Activated CD4-positive, CD25-positive, alpha-beta regulatory T cell treated with anti-CD3 and anti-CD28 coated beads, Interleukin-2, amount 50 U/mL, for 16 hours (primary cell): Measurements from ENCODE around the gene SLC38A5.
"Not testable (repeated sequence)": the region's sequence is repeated elsewhere in the genome, so short reads cannot be mapped to it uniquely, and the experiment has no call there.

Experiments
- DNase-seq: peaks from one replicate; pipeline ENCODE4 v3.0.0-alpha.2; 2020; ENCODE audit warnings: low read depth, low spot score

Gene SLC38A5

DNA sequence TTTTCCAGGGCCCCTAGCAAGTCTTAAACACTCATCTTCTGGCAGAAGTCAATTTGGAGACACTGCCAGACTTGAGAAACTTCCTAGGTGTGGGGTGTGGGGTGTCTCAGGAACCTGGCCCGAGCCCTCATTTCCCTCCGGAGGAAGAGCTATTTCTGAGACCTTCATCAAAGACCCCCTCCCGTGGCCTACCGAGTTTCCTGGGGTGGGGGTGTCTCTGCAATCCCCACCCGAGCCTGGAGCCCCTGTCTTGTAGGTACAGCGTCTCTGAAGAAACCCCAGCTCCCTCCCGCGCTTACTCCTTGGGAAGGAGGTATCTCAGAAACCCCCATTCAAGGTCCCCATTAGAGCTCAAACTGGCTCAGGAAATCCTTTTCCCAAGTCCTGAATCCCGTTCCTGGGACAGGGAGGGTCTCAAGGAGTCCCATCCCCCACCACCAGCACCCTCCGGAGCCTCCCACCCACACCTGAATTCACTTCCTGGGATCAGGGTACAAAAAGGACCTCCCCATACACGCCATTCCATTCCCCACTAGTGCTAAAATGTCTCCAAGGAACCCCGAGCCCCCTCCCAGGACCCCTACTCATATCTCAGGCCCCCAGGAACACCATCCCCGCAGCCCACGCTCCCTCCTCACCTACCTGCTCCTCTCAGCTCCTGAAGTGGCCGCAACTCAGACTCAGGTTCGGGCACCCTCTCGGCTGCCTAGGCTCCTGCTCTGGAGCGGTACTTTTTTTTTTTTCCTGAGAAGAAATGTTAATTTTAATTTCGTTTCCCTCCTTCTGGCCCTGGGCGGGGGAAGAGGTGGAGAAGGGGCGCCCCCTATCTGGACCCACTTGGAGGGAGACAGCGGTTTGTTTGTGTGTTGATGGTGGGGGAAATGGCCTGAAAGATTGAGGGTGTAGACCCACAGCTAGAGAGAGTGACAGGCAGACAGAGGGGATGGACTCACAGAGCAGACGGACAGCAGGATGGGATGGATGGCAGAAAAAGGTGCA, 1.1 kb downstream of the SLC38A5 start:
- no peak for DNase-seq

GRCh38 chrX:48468247-48468671, 1.8 kb downstream of the SLC38A5 start:
- DNase-seq: peak; percentile 10

- DNase-seq: no peak
Observed at GRCh38 chrX:48467281-48467761, 2.7 kb downstream of the SLC38A5 start.

GRCh38 chrX:48466696-48467095, 3.4 kb downstream of the SLC38A5 start:
- no peak for DNase-seq

DNA sequence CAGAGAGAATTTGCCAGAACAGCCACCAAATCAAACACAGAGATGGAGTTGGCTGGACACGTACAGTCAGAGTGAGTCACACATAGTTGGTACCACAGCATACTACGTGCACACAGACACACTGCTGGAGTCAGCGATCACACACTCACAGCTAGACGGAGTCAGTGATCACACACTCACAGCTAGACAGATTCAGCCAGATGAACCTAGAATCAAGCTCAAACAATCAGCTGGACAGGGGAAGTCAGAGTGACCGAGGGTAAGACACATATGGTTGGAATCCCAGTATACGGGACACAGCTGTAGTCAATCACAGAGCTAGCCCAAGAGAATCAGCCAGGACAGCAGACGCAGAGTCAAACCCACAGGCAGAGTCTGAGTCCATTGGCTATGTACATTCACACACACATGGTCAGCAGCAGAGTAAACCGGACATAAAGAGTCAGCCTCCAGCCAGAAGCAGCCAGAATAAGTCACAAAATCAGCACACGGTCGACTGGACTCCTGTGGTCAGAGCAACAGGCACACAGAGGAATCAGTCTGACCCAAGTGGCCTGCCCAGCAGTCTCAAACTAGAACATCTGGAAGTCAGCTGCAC, 4.6 kb downstream of the SLC38A5 start:
- DNase-seq: no peak

- DNase-seq: no peak
Observed at GRCh38 chrX:48461830-48462229, 8.2 kb downstream of the SLC38A5 start.

- no peak for DNase-seq
Observed at GRCh38 chrX:48460606-48461005, 9.5 kb downstream of the SLC38A5 start.

DNA sequence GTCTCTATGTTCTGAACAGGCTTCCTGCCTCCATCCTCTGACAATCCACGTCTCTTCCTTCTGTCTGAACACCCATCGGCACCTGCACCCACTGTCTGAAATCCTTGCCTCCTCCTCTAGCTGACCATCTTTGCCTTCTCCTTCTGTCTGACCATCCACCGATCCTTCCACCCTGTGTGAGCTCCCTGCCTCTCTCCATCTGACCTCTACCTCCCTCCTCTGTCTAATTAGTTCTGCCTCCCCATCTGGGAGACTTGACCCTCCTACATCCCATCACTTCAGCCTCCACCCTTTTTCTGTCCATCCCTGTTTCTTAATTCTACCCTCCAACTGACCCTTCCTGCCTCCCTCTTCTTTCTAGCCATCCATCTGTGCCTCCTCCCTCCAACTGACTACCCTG, 10.0 kb downstream of the SLC38A5 start:
- DNase-seq: no peak

DNA sequence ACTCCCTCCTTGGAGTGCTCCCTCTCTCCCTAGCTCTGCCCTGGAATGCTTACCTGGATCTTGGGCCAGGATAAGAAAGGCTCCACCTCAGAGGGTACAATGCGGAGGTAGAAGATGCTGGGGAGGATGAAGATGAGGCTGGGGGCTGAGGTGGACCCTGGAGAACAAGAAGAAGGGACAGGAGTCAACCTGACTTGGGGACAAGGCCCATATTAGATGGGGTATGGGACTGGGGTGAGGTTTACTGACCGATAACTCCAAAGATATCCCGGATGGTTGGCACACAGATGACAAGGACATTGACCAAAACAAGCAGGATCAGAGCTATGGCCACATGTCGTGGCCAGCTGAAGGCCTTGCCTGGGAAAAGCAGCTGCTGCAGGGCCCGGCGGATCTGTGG, 10.6 kb downstream of the SLC38A5 start:
- no peak for DNase-seq

GRCh38 chrX:48458711-48459110, 11.3 kb downstream of the SLC38A5 start:
- no peak for DNase-seq

DNA sequence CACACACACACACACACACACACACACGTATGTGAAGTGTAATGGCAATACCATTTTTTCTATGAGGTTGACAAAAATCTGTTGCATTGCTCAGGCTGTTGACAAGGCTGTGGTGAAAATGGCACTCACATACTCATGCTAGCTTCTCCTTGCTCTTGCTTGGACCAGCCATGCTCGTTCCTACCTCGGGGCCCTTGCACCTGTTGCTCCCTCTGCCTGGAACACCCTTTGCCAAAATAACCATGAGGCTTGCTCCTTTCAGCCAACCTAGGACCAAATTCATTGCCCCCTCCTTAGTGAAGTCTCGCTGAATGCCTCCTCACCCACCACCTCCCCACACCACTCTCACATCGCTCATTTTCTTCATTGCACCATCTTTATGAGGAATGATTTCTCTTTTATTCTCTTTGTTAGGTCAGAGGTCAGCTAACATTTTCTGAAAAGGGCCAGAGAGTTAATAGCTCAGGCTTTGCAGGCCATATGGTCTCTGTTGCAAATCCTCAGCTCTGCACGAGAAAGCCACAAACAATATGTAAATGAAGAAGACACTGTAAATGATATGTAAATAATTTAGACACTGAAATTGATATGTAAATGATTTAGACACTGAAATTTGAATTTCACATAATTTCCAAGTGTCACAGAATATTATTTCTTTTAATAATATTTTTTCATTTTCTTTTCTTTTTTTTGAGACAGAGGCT, 13.3 kb downstream of the SLC38A5 start:
- no peak for DNase-seq

- DNase-seq: no peak
Observed at GRCh38 chrX:48451708-48452107, 18.4 kb downstream of the SLC38A5 start.

DNA sequence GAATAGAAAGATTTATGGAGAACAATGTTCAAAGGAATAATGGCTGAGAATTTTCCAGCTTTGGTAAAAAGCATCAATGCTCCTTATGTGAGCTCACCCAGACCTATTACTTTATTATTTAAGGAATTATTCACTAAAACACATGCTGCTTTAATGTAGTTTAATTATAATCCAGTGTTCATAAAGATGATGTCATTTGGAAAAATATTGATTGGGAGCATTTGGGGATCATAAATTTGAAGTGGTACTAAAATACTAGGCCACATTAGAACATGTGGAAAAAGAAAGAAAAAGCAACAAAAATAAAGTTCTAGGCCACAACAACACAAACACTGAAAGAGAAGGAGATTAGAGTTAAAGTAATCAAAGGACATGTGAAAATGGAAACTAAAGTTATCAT, 20.0 kb downstream of the SLC38A5 start:
- DNase-seq: no peak

DNA sequence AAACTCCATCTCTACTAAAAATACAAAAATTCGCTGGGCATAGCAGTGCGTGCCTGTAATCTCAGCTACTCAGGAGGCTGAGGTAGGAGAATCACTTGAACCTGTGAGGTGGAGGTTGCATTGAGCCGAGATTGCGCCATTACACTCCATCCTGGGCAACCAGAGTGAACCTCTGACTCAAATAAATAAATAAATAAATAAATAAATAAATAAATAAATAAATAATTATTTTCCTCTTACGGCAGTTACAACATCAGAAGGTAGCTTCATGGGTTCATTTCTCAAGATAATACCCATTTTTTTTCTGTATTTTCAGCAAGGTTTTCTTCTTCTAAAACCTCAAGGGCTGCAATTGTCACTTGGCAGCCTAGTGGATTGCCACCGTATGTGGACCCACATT, 22.9 kb downstream of the SLC38A5 start:
- DNase-seq: not testable (repeated sequence)

GRCh38 chrX:48433713-48434112, 36.3 kb downstream of the SLC38A5 start:
- DNase-seq: not testable (repeated sequence)

- DNase-seq: not testable (repeated sequence)
Observed at GRCh38 chrX:48430166-48430565, 39.9 kb downstream of the SLC38A5 start.

- DNase-seq: not testable (repeated sequence)
Observed at GRCh38 chrX:48429606-48430005, 40.5 kb downstream of the SLC38A5 start.

- not testable (repeated sequence) for DNase-seq
Observed at GRCh38 chrX:48427027-48427716, 42.9 kb downstream of the SLC38A5 start.

DNA sequence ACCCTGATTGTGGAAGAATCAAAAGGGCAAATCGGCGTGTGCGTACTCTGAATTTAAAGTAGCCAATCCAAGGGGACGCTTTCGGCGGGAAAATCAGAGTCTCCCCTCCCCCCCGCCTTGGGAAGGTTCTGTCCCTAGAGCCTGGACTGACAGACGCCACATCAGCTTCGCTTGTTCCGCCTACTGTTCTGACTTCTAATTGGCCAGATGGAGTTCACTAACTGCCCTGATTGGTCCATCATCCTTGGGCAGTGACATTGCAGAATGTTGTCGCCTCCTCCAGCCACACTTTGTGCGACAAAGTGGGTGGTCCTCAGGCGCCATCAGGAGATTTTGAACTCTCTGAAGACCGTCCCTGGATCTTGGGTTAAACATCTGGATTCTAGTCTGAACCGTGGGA, 58.2 kb downstream of the SLC38A5 start, which contains the start of gene SSX4B:
Gene SSX4B (minus strand): TSS at position 101 of the 400 bp plus-strand sequence. CDS start 588 bp downstream, outside the sequence.
- DNase-seq: not testable (repeated sequence)
